HEK293 (cell line): ENCODE results near the gene WRNIP1.

Source experiments
- CTCF ChIA-PET: fragments of 350-600 bp; formaldehyde crosslinking; extraction: SDS; loops from one replicate; lab custom pipeline; 2021; ENCODE audit warnings: antibody characterized with exemption; lab: Yijun Ruan, JAX
- POLR2A ChIA-PET: fragments of 300-600 bp; formaldehyde crosslinking; extraction: SDS; loops from one replicate; lab custom pipeline; 2020; ENCODE audit warnings: antibody characterized with exemption, inconsistent platforms; lab: Yijun Ruan, JAX
- H3K27ac ChIP-seq: fragments of 200-500 bp; sonication (Bioruptor generic); 2 replicates; pipeline ENCODE4 v1.5.1; 2014; ENCODE audit warnings: low read depth, low read length, control low read depth, inconsistent platforms; ENCODE audit errors: extremely low read depth
- H3K36me3 ChIP-seq, 2 experiments: fragments of 200-500 bp in 1 of 2; sonication (Bioruptor generic) in 1 of 2; 1 replicate in 1 of 2; 2 replicates in 1 of 2; pipeline ENCODE4 v1.5.1; 2014 to 2017; ENCODE audit warnings: inconsistent platforms in 2 of 2, low read length in 2 of 2; ENCODE audit not compliant: control insufficient read depth in 2 of 2, insufficient read depth in 1 of 2
- H3K4me1 ChIP-seq: fragments of 200-500 bp; sonication (Bioruptor generic); 2 replicates; pipeline ENCODE4 v1.5.1; 2014; ENCODE audit warnings: mild to moderate bottlenecking, low read length, inconsistent platforms; ENCODE audit not compliant: control insufficient read depth, insufficient read depth
- H3K4me3 ChIP-seq: 2 replicates; pipeline ENCODE4 v1.5.1; 2011; ENCODE audit warnings: low read depth, mild to moderate bottlenecking, control low read depth, low read length, moderate library complexity
- H3K9me3 ChIP-seq: fragments of 200-500 bp; sonication (Bioruptor generic); 2 replicates; pipeline ENCODE4 v1.5.1; 2014; ENCODE audit warnings: low read depth, low read length, inconsistent platforms; ENCODE audit not compliant: control insufficient read depth, insufficient read depth
- HOXC10 ChIP-seq: sonication (generic); formaldehyde crosslinking; IDR thresholded peaks from 2 replicates; pipeline ENCODE4 v1.8.1; 2023; ENCODE audit warnings: mild to moderate bottlenecking, missing genetic modification reagents
- PRDM2 ChIP-seq: fragments of 450-650 bp; formaldehyde crosslinking; IDR thresholded peaks from 2 replicates; pipeline ENCODE4 v1.5.1; 2016; ENCODE audit warnings: missing biosample characterization, missing genetic modification characterization, borderline replicate concordance
- RBAK ChIP-seq: fragments of 450-650 bp; formaldehyde crosslinking; IDR thresholded peaks from 2 replicates; pipeline ENCODE4 v1.5.1; 2016; ENCODE audit warnings: missing biosample characterization, missing genetic modification characterization
- TSHZ1 ChIP-seq: fragments of 450-650 bp; formaldehyde crosslinking; IDR thresholded peaks from 2 replicates; pipeline ENCODE4 v1.5.1; 2016; ENCODE audit warnings: missing biosample characterization, missing genetic modification characterization, borderline replicate concordance
- ZBTB26 ChIP-seq: fragments of 450-650 bp; formaldehyde crosslinking; optimal IDR thresholded peaks from 2 replicates; pipeline ENCODE3; 2016; ENCODE audit warnings: missing biosample characterization, mild to moderate bottlenecking, missing genetic modification characterization
- ZEB2 ChIP-seq: fragments of 450-650 bp; formaldehyde crosslinking; IDR thresholded peaks from 2 replicates; pipeline ENCODE4 v1.5.1; 2016; ENCODE audit warnings: missing biosample characterization, missing genetic modification characterization
- ZFP69B ChIP-seq: fragments of 450-650 bp; formaldehyde crosslinking; IDR thresholded peaks from 2 replicates; pipeline ENCODE4 v1.5.1; 2016; ENCODE audit warnings: missing biosample characterization, missing genetic modification characterization
- ZNF274 ChIP-seq, 2 experiments: fragments of 200-500 bp in 1 of 2; fragments of 450-650 bp in 1 of 2; sonication (Bioruptor generic) in 1 of 2; formaldehyde crosslinking in 1 of 2; IDR thresholded peaks; 2 replicates each; pipeline versions ENCODE4 v1.5.1 to v1.6.1; 2014 to 2016; ENCODE audit warnings: borderline replicate concordance in 1 of 2, inconsistent platforms in 1 of 2, low read length in 1 of 2, missing biosample characterization in 1 of 2, missing genetic modification characterization in 1 of 2
- ZNF335 ChIP-seq: fragments of 450-650 bp; formaldehyde crosslinking; conservative IDR thresholded peaks from 2 replicates; pipeline ENCODE4 v1.5.1; 2016; ENCODE audit warnings: missing biosample characterization, missing genetic modification characterization
- ZNF394 ChIP-seq: fragments of 450-650 bp; formaldehyde crosslinking; IDR thresholded peaks from 2 replicates; pipeline ENCODE4 v1.5.1; 2016; ENCODE audit warnings: missing biosample characterization, missing genetic modification characterization, mild to moderate bottlenecking, moderate library complexity, borderline replicate concordance
- ZNF555 ChIP-seq: fragments of 450-650 bp; formaldehyde crosslinking; conservative IDR thresholded peaks from 2 replicates; pipeline ENCODE4 v1.5.1; 2017; ENCODE audit warnings: missing biosample characterization, mild to moderate bottlenecking, missing genetic modification characterization, inconsistent platforms
- ZNF558 ChIP-seq: fragments of 450-650 bp; formaldehyde crosslinking; IDR thresholded peaks from 2 replicates; pipeline ENCODE4 v1.5.1; 2016; ENCODE audit warnings: missing biosample characterization, missing genetic modification characterization
- ZNF560 ChIP-seq: fragments of 450-650 bp; formaldehyde crosslinking; IDR thresholded peaks from 2 replicates; pipeline ENCODE4 v1.5.1; 2017; ENCODE audit warnings: missing biosample characterization, missing genetic modification characterization, borderline replicate concordance
- ZNF660 ChIP-seq: fragments of 450-650 bp; IDR thresholded peaks from 2 replicates; pipeline ENCODE4 v1.5.1; 2018; ENCODE audit warnings: missing biosample characterization, mild to moderate bottlenecking, missing genetic modification characterization
- ZNF704 ChIP-seq: fragments of 450-650 bp; formaldehyde crosslinking; IDR thresholded peaks from 2 replicates; pipeline ENCODE4 v1.5.1; 2016; ENCODE audit warnings: missing biosample characterization, missing genetic modification characterization
- ZNF768 ChIP-seq: fragments of 450-650 bp; formaldehyde crosslinking; IDR thresholded peaks from 2 replicates; pipeline ENCODE4 v1.5.1; 2018; ENCODE audit warnings: missing biosample characterization, mild to moderate bottlenecking, missing genetic modification characterization
- ZSCAN5A ChIP-seq: fragments of 450-650 bp; formaldehyde crosslinking; IDR thresholded peaks from 2 replicates; pipeline ENCODE4 v1.5.1; 2016; ENCODE audit warnings: missing biosample characterization, missing genetic modification characterization
- ZXDB ChIP-seq: fragments of 450-650 bp; formaldehyde crosslinking; IDR thresholded peaks from 2 replicates; pipeline ENCODE4 v1.5.1; 2016; ENCODE audit warnings: missing biosample characterization, missing genetic modification characterization

WRNIP1 gene

GRCh38 chr6:2725999-2726567, 39.1 kb upstream of the WRNIP1 start:
- POLR2A ChIA-PET: no interaction called here
- H3K4me3 ChIP-seq: no peak overlapping the region
- H3K27ac ChIP-seq: no peak overlapping the region
- no peaks in the 10 kb centered on the region for H3K9me3 ChIP-seq
- no peaks in the 10 kb centered on the region for H3K36me3 ChIP-seq
- no peaks in the 10 kb centered on the region for H3K4me1 ChIP-seq
- CTCF ChIA-PET: interaction anchor here (0.7 to 2.3 kb wide), 4 partner anchors 12 to 603 kb away, joined by 3 to 13 read pairs (median 6); no protein-coding TSS in a partner anchor
- no peak for TF ChIP-seq ZNF335 (tag by site-specific recombination)
- TF ChIP-seq PRDM2 (tag by site-specific recombination): no peak
- no peak for TF ChIP-seq RBAK (tag by site-specific recombination)
- peak; percentile 59; the same call in 1 of the 2 replicates for TF ChIP-seq ZXDB
- TF ChIP-seq ZEB2 (tag by site-specific recombination): no peak
- TF ChIP-seq ZFP69B (tag by site-specific recombination): no peak
- TF ChIP-seq TSHZ1: no peak
- TF ChIP-seq ZBTB26 (tag by site-specific recombination): no peak
- TF ChIP-seq ZNF274 (IDR thresholded peaks at IDR 0.05; ENCODE audit: low read length): no peak
- TF ChIP-seq ZNF274 (tag by site-specific recombination; IDR thresholded peaks at IDR 0.05; ENCODE audit: borderline replicate concordance): no peak
- no peak for TF ChIP-seq ZNF558
- no peak for TF ChIP-seq ZNF560 (tag by site-specific recombination)
- TF ChIP-seq ZNF394: peak; percentile 80; the same call in 1 of the 2 replicates
- no peak for TF ChIP-seq HOXC10 (CRISPR knock-in tag)
- no peak for TF ChIP-seq ZNF555
- no peak for TF ChIP-seq ZSCAN5A
- TF ChIP-seq ZNF704: no peak
- TF ChIP-seq ZNF660 (tag by site-specific recombination): no peak
- TF ChIP-seq ZNF768: no peak
